GM21723 (cell line): ENCODE measurements around the gene SLC2A13.
"Not testable (repeated sequence)": the region's sequence is repeated elsewhere in the genome, so short reads cannot be mapped to it uniquely, and the experiment has no call there.

ENCODE experiments used
- ATAC-seq: cut with Tn5 transposase; IDR thresholded peaks from one replicate; pipeline ENCODE4 v1.9.1; 2021; ENCODE audit warnings: mild to moderate bottlenecking, moderate library complexity; ENCODE audit not compliant: unreplicated experiment

Gene SLC2A13

DNA sequence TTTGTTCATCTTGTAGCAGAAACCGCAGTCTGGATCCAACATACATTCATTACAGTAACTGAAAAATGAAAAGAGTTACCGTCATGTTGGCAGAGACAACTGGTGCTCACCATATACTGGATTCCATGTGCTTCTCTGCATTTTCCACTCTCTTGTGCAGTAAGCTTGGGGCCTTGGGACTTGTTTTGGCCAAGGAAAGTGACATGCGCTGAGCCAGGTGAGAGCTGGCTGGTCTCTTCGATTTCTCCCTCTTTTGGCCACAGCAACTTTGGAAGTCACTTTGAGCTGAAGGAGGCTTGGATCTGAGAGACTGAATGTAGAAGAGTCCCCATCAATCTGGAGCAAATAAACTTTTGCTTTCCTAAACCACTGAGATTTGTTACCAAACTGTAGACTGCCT lies 275.7 kb downstream of the SLC2A13 start:
- ATAC-seq: no peak

DNA sequence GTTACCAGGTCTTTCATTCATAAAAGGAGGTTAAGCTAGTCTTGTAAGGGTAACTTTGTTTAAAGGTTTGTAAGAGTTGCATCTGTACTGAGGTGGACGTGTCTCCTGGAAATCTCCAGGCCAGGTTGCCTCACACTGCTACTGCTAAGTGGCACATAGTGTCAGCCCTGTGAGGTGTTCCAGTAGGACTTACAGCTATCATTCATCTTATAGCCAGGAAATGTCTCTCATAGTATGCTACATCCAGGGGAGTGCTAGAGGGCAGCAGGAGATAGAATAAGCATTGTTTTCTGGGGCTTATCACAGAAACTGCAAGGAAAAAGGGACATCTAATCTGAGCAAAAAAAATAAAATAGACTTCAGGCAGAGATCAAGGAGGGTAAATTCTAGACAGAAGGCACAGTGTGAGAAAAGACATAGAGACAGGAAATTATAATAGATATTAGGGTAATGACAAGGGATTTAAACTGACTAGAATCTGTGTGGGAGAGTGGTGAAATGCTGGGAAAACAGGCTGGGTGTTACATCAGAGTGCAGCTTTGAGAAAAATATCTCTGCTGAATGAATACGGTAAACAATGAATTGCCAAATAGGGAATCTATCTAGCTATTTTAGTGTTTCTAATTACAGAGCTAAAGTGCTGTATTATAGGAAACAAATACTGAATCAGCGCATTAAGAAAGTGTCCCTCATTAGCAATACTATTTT lies 281.2 kb downstream of the SLC2A13 start:
- ATAC-seq: no peak

DNA sequence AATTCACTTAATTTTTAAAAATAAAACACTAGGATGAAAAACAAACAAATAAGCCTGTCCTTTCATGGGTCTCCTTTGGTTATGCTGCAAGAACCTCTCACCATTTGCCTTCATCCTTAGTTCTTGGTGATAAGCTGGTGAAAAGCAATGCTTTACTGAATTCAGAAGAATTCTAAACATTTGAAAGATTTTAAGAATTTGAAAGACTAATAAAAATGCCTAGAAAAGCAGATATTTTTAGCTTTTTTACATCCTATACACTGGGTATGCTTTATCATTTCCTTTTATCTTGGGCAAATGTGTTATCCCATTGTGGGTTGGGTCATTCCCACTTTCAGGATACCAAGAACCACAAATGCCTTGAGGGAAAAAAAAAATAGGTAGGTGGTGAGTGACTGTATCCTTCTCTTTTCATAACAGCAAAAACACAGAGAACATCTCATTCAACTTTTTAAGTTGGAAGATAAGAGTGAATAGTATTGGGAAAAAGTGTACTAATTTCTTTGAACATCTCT lies 289.2 kb downstream of the SLC2A13 start:
- ATAC-seq: no peak

DNA sequence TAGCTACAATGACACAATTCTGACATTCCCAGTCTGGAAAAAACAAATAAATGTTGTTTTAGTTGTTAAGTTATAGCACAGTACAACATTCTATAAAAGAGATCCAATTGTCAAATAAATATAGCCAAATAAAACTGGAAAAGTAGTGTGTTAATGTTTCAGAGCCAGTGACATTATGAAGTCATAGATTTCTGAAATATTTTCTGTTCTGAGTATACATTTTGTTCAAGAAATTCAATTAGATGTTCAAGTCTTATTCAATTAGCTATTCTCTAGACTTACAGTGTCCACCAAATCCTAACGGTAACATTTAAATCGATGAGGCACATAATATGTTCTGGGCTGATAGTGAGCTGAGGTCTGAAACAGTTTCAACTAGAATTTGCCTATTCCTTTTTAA lies 290.1 kb downstream of the SLC2A13 start:
- ATAC-seq: no peak

DNA sequence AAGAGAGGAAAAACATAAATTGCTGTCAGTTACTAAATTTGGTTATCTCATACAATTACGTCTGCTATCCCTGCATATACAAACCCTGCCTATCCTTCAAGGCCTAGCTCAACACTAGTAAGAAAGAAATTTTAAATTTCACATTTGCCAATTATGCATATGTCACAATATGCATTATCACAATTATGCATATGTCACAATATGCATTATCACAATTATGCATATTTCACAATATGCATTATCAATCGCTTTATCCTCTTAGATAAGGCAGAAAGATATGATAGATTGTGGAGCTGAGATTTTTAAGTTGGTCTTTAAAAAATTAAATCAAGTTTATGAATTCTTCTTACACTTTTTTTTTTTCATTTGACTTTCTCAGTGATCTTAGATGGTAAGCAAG lies 291.3 kb downstream of the SLC2A13 start:
- no peak for ATAC-seq

DNA sequence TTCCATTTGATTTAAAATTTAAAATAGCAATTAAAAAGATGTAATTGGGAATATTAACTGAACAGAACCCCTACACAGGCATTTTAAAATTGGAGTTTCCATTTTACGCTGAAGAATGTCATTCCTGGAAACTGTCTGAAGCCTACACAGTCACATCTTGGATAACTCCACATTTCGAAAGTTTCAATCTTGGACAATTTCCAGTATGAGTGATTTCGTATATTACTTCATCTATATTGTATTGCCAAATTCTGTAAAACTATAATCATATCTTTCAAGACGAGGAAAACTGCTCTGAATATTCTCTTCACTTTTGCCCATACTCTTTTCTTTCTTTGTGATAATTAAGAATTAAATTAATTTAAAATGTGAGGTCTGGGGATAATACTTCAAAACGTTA lies 292.1 kb downstream of the SLC2A13 start:
- no peak for ATAC-seq

DNA sequence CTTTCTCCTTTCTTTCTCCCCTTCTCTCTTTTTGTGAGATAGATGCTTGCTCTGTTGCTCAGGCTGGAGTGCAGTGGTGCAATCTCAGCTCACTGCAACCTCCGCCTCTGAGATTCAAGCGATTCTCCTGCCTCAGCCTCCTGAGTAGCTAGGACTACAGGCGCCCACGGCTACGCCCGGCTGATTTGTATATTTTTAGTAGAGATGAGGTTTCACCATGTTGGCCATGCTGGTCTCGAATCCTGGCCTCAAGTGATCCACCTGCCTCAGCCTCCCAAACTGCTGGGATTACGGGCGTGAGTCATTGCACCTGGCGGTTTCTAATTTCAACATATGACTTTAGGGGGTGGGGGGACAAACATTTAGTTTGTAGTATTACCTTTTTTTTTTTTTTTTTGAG lies 293.4 kb downstream of the SLC2A13 start:
- not testable (repeated sequence) for ATAC-seq

DNA sequence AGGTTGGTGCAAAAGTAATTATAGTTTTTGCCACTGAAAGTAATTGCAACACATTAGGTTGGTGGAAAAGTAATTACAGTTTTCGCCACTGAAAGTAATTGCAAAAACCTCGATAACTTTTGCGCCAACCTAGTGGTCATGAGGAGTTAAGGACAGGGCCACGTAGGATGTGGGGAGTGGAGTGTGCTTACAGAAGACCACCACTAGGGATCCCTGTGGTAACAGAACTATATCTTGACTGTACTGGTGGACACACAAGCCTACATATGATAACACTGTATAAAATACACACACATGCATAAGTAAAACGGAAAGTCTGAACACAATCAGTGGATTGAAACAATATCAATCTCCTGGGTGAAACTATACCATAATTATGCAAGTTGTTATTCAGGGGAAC lies 298.8 kb downstream of the SLC2A13 start:
- ATAC-seq: no peak

DNA sequence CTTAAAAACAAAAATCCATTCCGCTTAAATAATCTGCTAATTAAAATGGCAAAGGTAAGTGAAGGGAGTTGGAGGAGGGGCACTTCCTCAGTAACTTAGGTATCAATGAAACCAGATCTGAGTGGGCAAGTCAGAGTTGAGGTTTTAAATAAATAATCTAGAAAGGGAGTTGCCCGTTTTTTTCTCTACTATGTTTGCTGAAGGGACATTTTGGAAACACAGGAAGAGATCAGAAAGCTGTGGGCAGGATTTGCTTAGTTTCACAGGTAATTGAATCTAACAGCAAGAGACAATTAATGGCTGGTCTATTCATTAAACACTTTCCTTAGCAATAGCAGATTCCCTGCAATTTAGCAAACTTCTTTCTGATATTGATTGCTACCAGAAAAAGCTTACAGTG lies 300.2 kb downstream of the SLC2A13 start:
- no peak for ATAC-seq

DNA sequence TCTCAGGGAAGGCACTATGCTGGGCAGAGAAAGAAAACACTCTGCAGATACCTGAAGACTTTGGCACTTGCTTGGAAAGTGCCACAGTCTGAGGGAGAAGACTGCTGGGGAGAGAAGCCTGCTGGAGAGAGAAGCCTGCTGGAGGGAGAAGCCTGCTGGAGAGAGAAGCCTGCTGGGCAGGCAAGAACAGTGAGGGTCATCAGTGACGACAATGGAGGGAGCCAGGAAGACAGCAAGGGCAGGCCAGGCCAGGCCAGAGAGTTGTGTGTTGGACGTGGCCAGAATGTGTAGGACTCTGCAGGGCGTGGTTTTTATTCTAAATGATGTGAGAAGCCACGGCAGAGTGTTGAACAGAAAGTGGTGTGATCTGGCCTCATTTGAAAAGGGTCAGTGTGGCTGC lies 301.0 kb downstream of the SLC2A13 start:
- ATAC-seq: no peak

DNA sequence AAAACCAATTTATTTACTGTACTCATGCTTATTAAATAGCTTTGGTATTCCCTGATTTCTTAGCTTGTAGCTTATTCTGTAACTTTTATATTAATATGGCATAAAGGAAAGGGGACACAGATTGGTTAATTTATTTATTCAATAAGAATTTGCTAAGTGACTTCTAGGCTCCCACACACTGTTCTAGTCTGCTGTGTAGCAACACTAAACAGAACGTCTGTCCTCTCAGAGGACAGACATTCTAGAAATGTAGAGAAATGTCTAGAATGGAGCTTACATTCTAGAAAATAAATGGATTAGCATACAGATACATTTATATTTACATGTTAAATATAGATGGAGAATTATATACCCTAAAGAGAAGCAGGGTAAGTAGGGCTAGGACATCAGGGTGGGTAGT lies 301.4 kb downstream of the SLC2A13 start:
- no peak for ATAC-seq

DNA sequence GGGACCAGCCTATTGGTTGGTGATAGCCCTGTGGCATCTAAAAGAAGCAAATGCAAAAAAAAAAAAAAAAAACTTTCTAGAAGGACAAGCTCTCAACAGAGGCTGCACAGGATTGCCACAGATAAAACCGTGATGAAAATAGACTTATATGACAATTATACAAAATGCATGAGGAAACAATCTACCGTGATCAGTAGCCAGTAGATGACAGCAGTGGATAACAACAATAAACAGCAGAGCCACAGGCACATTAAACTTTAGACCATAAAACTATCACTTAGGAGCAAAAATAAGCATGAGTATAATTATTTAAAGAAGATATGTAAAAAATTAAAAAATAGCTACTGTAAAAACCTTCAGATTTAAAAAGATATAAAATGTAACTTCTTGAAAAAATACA lies 302.7 kb downstream of the SLC2A13 start:
- no peak for ATAC-seq

DNA sequence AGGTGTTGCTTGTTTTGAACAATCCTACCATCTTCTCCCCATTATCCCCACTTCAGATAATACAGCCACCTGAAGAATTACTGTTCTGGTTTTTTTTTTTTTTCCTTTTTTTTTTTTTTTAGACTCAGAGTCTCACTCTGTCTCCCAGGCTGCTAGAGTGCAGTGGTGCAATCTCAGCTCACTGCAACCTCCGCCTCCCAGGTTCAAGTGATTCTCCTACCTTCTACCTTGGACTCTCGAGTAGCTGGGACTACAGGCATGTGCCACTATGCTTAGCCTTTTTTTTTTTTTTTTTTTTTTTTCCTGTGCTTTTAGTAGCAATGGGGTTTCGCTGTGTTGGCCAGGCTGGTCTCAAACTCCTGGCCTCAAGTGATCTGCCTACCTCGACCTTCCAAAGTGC lies 306.9 kb downstream of the SLC2A13 start:
- ATAC-seq: no peak

DNA sequence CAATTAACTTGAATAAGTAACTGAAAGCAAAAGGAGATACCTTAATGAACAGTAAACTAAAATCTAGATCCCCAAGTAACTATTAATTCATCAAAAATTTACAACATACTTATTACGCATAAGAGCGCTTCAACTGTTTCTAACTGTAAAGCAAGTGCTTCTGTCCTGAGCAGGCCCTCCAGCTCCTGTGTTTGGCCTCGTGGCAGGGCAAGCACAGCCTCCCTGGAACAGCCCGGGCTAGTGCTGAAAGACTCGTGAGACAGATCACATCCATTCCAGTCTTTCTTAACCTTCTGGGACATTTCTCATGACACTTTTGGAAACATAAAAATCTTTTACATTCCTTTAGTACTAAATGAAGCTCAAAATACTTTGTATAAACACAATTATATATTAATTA lies 307.5 kb downstream of the SLC2A13 start:
- no peak for ATAC-seq

DNA sequence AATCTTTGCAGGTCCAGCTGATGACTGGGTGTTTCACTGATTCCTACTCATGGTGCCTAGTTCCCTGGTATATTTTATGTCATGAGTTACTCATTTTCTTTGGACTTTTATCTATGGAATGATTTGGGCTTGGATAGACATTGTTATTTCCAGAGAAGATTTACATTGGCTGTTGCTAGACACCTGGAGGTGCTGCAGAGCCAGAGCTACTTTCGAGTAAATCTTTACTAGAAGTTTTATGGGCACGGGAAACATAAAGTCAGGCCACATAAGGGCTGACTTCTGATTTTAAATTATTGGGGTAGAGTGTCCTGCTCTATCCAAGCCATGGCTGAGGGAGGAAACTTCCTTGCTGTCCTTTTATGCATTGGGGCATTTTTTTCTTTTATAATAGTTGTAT lies 310.4 kb downstream of the SLC2A13 start:
- no peak for ATAC-seq

DNA sequence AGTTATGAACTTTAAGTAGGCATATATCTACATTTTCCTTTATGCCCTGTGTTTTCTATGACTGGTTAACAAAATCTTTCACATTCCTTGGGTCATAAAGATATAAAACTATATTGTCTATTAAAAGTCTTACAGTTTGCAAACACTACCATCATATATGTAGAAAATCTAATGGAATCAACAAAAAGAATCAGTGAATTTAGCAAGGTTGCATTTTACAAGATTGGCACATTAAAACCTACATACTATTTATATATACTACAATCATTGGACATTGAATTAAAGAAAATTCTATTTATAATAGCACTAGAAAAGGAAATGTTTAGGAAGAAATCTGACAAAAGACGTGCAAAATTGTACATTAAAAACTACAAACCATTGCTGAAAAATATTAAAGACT lies 312.9 kb downstream of the SLC2A13 start:
- ATAC-seq: no peak

DNA sequence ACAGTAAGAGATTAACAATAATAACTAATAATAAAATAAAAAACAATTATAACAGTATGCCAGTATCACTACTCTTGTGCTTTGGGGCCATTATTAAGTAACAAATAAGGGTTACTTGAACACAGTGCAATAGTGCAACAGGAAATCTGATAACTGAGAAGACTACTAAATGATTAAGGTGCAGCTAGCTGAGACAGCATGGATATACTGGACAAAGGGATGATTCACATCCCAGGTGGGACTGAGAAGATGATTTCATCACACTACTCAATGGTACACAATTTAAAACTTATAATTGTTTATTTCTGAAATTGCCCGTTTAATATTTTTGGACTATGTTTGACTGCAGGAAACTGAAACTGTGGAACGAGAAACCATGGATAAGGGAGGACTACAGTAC lies 317.6 kb downstream of the SLC2A13 start:
- ATAC-seq: no peak

DNA sequence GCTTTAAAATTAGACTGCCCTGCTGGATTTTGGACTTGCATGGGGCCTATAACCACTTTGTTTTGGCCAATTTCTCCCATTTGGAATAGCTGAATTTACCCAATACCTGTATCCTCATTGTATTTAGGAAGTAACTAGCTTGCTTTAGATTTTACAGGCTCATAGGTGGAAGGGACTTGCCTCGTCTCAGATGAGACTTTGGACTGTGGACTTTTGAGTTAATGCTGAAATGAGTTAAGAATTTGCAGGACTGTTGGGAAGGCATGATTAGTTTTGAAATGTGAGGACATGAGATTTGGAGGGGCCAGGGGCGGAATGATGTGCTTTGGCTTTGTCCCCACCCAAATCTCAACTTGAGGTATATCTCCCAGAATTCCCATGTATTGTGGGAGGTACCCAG lies 320.1 kb downstream of the SLC2A13 start:
- ATAC-seq: not testable (repeated sequence)

DNA sequence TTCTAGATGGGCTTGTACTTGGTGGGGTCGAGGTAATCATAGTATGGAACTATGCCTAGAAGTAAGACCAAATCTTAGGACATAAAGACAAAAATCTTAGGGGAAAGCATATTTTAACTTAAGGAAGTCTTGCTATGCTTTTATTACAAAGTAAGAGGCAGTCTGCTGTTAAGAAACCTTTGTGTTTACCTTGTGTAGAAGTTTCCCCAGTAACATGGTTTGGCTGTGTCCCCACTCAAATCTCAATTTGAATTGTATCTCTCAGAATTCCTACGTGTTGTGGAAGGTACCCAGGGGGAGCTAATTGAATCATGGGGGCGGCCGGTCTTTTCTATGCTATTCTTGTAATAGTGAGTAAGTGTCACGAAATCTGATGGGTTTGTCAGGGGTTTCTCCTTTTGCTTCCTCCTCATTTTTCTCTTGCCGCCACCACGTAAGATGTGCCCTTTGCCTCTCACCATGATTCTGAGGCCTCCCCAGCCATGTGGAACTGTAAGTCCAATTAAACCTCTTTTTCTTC lies 323.8 kb downstream of the SLC2A13 start:
- no peak for ATAC-seq

DNA sequence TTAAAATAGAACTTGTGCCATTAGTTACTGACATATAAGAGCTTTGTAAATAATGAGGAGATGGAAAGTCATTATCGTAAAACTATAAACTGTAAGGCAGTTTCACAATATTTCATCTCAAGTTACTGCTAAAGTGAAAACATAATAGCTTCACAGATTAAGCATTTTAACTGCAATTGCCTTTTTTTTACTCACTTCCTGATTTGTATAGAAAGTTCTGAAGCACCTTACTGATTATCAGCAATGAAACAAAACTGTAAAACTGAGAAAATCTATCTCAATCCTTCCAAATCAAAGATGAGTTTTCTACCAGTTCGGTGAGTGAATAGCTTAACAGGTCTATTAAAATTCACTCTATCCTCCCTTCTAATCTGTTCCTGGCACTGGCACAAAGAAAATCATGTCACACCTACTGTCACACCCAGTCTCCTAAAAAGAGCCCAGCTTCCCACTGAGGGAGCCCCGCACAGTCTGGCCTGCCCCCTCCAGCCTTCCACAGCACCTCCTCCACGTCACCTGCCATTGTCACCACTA lies 324.9 kb downstream of the SLC2A13 start:
- no peak for ATAC-seq

DNA sequence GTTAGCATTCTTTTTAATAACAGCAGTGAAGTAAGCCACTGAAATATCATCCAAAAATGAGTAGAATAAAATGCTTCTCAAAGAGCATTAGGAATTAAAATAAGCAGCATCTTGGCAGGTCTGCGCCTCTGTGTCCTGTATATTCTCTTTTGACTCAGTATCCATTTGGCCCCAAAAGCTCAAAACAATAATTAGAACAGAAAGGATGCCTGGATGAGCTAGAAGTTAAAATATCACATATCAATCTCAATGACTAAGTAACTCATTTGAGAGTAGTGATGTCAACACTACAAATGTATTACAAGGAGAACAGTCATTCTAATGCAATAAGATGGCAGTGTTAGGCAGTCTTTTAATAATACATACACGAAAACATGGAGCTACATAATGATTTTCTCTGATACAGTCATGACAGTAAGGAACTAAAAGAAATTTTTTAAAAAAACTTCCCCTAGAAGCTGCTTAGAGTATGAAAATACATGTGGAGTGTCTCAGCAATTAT lies 325.4 kb downstream of the SLC2A13 start:
- ATAC-seq: no peak

DNA sequence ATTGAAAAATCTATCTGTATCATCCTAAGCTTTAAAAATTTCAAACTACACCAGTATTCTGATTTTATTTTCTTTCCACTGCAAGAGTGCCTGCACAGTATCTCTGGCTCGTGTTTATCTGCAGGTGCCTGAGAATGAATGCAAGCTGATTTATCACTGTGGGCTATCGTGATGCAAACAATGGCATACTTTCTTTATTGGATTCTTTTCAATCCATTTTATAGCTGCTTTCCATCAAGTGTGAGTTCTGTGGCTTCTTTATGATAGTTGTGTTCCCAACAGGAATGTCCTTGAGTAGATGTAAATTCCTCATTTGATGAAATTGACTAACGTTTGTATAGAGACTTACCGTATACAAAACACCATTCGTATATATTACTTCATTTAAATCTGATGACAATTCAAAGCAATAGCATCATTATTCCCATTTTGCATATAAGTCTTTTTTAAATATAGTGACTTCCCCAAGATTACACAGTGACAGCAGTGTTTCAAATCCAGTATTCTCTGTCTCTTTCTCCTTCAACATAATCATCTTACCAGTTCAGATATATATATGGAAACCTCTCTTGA lies 326.0 kb downstream of the SLC2A13 start:
- ATAC-seq: no peak
